Hematopoietic multipotent progenitor cell treated with erythropoietin and hydrocortisone succinate and interleukin-3 and kit ligand, for 4 days (in vitro differentiated cells): ENCODE data around the gene C1orf21.

Experiments
- DNase-seq: peaks from one replicate; pipeline ENCODE4 v3.0.0-alpha.2; 2015

C1orf21 gene

DNA sequence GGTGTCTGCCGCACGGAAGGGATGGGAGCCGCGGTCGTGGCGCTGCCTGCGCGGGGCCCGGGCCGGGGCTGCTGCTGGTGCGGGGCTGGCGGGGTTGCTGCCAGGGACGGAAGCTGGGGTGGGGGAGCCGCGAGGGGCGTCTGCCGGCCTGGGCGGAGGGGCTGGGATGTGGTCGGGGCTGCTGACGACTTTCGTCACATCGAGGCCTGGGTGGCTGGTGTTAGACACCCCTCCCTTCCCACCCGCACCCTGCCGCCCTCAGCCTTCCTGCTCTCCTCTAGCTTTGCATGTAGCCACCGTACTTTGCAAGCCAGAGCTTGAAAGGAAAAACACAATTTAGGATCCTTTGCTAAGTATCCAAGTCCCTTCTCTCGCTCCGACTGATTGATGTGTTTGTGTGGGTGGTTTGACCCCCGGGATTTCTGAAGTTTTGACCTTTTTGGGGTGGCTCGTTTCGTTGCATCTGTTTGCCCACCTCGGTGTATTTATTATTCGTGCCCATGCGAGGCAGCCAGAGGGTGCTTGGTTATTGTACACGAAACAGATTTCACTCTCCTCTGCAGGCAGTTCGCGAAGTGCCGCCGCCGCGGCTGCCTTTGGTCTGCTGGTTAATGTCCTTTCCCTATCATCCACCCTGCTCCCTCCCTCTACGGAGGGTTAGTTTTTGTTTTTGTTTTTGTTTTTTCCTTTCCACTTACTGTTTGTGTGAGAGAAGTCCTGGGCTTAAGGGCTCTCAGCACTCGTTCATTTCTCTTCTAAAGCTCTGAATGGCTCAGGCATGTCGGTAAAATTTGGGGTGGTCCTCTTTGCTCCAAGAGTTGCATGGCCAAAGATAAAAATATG lies 868 bp downstream of the C1orf21 start:
- DNase-seq = peak; percentile 72

DNA sequence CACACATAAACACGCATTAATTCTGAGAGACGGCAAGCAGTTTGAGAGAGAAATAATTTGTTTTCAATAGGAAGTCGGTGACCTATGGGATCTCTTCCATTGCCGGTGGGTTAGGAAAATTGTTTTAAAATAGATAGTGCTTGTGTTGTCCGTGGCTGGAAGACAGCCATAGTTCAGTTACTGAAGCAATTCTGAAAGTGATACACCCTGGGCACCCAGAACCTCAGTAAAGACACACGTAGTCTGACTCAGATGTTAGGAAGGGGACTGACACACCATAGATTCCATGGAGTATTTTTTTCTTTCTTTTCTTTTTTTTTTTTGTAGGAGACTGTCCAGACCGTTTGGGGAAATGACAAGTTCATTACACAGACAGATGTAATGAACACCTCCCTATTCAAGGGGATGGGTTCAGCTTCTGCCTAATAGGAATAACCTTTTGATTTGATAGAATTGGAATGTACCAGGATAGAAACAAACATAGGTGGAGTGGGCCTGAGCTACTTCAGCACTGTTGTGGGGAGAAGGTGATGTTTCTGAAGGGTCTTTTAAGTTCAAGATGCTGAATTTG lies 1.6 kb downstream of the C1orf21 start:
- peak; percentile 33 for DNase-seq

DNA sequence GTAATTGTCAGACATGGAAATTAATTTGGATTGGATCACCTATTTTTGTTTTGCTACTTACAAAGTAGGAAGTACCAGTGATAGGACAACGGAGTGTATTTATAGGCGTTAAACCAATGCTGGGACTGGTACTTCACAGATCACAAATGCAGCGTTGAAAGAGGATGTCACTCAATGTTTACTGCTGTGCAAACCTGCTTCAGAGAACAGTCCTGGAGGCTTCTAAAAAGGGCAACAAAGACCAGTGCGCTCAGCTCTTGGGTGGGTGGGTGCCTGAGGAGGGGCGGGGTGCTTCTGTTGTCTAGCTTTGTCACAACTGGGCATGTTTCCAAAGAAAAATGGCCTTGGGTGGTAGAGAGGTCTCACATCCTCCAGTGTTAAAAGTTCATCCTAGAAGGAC lies 2.1 kb downstream of the C1orf21 start:
- peak; percentile 64 for DNase-seq

DNA sequence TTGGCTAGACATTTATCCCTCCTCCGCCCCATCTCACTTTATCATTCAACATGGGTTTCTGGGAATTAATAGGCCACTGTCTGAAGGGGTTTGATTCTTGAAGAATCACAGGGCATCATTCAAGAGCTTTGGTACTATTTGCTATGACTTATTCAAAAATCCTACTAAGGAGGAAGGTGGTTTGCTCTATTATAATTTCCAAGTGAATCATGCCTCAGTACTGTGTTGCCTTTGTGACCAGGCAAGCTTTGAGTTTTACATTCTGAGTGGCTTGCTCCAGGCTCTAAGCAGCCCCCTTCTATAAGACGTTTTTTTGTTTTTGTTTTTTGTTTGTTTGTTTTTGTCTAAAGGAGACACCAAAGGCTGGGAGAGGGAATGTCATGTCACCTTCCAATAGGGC lies 2.6 kb downstream of the C1orf21 start:
- no peak for DNase-seq

DNA sequence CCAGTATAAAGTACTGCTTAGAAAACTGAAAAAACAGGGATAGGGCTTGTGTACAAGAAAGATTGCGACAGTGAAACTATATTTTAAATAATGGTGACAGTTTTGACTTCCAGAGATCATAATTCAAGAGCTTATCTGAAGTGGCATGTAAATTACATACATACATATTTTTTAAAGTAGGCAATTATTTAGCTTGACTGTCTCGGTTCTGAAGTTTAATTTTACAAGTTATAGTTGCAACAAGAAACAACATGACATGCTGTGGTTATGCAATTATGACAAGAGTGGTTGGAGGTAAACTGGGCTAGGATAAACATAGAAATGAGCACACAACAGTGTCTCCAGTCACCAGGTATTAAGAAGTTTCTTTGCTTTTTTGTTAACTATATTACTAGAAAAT lies 4.1 kb downstream of the C1orf21 start:
- no peak for DNase-seq

DNA sequence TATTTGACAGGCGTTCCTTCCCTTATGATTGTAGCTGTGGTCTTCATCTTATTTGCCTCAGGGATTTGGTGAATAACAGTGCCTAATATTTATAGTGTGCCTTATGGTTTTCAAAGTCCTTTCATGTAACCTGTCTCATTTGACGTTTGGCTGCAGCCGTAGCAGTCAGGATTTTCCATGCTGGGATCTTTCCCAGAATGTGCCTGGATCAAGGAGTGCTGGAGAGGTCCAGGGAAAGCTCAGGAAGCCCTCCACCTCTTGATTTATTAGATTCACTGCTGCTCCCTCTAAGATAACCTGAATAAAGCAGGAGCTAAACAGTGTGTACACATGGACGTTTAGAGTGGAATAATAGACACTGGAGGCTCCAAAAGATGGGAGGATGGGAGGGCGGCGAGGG lies 5.2 kb downstream of the C1orf21 start:
- no peak for DNase-seq

DNA sequence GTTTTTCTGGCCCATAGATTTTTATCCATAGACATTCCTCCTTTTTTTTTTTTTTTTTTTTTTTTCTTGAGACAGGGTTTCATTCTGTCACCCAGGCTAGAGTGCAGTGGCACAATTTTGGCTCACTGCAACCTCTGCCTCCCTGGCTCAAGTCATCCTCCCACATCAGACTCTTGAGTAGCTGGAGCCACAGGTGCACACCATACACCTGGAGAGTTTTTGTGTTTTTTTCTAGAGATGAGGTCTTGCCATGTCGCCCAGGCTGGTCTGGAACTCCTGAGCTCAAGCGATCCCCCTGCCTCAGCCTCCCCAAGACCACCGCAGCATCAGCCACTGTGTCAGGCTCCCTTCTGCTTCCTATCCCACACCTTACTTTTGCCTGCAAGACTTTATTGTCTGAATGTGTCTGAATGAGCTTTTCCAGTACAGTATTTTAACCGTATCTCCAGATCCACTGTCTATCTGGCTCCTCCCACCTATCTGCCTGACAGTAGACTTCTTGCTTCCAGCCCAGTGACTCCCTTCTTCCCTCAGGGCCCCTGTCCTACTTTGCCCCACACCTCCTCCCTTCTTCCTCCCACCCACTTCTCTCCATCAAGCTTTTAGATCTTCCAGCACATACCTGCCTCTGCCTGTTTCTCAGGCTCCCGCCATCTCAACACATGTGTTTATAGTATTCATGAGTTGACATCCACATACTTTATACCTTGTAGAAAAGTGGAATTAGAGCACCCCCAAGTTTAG lies 6.1 kb downstream of the C1orf21 start:
- no peak for DNase-seq

DNA sequence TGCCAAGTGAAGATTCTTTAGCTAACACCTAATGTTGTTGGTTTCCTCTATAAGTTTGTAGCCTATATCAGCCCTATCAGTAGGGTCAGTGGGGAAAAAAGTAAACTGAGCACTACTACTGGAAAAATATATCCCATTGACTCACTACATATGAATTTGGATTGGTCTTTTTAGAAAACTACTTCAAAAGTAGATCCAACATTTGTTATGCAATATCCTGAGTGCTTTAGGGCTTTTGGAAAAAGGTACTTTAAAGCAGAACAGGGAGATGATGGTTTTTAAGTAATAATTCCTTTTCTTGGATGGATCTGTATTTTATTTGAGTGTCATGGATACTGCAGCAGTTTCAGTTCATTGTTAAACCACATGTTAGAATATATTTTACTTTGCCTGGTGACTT lies 7.1 kb downstream of the C1orf21 start:
- DNase-seq = no peak

DNA sequence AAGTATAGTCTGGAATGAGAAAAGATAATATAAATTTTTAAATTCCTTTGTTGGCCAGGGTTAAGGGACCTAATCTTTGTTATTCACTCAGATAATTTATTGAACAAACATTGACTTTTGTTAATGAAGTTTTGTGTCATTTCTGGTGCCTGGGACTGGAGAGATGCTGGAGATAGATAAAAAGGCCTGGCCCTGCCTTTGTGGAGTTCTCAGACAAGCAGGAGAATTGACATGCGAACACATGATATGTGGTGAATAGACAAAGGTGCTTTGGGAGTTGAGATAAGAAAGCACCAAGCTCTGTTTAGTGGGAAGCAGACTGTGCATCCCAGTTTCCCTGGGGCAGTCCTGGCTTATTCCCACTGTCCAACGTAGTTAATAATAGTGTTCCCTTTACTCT lies 8.5 kb downstream of the C1orf21 start:
- no peak for DNase-seq

DNA sequence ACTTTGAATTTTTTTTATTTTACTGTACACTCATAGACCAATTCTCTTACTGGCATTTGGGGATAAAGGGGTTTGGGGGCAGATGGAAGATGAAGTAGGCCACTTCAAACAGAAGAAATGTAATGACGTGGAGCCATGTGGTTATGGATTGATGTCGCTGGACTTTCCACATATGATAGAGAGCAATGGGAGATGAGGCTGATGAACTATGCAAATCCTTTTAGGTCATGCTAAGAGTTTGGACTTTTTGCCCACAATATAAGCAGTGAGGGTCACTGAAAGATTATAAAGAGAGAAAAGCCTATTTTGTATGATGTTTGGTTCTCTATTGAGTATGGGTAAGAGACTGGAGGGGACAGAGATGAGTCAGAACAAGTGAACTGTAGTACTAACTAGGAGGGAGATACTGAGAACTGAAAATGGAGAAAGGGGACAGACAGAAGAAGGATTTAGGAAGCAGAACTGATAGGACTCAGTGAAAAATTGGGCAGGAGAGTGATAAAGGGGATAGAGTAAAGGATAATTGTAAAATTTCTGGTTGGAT lies 9.2 kb downstream of the C1orf21 start:
- DNase-seq = no peak

DNA sequence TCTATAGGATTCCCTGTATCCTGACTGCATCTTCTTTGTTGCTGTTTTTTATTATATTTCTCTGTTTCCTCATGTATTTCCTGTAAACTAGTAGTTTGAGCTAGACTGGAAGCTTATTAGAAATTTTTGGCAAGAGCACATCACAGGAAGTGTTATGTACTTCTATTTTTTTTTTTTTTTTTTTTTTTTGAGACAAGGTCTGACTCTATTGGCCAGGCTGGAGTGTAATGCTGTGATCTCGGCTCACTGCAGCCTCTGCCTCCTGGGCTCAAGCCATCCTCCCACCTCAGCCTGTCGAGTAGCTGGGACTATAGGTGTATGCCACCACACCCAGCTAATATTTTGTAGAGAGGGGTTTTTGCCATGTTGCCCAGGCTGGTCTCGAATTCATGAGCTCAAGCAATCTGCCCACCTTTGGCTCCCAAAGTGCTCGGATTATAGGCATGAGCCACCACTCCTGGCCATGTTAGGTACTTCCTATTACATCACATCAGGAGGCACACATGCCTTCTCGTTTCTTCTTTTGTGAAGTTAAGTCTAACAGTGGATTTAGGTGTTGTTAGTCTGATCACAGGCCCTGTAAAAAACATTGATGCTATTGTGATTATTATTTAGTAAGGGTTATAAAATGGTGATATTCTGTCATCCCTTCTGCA lies 12.5 kb downstream of the C1orf21 start:
- DNase-seq = no peak

DNA sequence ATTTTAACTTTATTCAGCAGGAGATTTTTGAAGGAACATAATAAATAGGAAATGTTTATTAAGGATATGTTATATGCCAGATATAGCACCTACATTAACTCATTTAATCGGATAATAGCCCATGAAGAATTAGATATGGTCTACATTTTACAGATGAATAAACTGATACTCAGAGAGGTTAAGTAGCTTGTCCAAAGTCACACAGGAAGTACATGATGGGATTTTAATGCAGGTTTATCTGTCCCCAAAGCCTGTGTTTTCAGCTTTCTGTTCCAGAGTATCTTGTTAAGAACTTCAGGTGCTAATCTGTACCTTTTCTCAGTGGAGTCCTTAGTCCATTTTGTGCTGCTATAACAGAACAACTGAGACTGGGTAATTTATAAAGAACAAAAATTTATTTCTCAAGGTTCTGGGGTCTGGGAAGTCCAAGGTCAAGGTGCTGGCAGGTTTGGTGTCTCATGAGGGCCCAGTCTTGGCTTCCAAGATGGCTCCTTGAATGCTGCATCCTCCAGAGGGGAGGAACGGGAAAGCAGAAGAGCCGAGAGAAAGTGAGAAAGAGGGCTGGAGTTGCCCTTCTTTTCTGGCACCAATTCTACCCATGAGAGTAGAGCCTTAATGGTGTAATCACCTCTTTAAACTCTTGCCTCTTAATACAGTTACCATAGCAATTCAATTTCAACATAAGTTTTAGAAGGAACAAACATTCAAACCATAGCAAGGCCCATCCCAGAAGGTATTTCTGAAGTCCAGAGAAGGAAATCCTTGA lies 17.3 kb downstream of the C1orf21 start:
- DNase-seq = no peak

DNA sequence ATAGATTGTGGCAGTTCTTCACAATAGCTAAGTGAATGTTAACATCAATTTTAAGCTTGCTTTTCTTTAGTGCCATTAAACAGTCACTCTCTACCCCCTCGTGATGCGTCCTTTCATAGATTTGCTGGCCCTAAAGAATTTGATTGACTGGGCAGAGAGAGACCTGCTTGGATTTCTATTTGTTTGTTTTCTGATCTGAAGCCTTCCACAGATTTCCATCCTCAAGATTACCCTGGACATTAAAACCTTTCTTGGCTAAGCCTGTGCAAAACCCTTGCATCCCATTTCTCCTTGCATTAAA lies 17.8 kb downstream of the C1orf21 start:
- no peak for DNase-seq

DNA sequence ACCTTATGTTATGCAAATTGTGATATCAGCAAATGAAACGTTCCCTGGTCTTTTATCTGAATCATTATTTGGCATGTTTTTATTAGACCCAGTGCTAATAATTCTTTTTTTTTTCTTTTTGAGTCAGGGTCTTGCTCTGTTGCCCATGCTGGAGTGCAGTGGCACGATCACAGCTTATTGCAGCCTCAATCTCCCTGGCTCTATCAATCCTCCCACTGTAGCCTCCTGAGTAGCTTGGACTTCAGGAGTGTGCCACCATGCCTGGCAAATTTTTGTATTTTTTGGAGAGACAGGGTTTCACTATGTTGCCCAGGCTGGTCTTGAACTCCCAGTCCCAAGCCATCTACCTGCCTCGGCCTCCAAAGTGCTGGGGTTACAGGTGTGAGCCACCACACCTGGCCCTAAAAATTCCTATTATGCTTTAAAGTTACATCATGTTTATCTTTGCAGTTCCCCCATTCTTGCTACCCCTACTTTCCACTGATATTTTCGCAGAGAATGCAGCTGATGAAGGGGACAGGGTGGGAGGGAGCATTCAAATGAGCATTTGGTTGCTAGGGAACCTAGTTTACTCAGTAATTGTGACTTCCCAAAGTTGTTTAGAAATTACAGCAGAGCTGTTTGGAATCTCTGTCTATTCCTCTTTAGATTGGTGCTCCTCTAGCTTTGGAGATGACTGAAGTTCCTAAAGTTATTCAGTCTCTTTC lies 18.4 kb downstream of the C1orf21 start:
- DNase-seq = no peak

DNA sequence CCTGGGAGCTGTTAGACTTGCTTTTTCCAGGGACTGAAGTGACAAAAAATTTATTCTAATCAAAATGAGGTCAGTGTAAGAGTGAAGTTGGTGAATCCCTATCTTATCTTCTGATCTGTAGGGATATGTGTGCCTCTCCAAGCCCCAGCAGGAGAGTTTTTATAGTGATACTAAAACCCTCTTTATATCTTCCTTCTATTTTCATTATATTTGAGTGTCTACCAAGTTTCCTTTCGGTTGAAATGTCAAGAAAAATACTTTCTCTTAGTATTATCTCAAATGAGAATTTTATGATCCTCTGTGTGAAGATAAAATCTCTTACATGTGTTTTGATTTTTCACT lies 18.9 kb downstream of the C1orf21 start:
- DNase-seq = no peak

DNA sequence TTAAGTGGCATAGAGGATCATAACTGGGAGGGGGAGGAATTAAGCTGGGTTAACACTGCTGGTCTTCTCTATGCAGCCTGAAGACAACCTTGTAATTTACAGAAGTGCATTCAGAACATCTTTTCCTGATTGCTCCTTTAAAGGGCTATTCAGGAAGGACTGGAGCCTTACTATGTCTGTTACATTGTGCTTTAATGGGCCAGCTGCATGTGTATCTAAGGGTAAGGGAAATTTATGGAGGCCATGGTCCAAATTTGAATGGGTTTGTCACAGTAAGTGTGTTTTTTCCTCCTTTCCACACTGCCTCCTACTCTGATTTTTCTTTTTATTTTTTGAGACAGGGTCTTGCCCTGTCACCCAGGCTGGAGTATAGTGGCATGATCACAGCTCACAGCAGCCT lies 19.6 kb downstream of the C1orf21 start:
- DNase-seq = no peak

DNA sequence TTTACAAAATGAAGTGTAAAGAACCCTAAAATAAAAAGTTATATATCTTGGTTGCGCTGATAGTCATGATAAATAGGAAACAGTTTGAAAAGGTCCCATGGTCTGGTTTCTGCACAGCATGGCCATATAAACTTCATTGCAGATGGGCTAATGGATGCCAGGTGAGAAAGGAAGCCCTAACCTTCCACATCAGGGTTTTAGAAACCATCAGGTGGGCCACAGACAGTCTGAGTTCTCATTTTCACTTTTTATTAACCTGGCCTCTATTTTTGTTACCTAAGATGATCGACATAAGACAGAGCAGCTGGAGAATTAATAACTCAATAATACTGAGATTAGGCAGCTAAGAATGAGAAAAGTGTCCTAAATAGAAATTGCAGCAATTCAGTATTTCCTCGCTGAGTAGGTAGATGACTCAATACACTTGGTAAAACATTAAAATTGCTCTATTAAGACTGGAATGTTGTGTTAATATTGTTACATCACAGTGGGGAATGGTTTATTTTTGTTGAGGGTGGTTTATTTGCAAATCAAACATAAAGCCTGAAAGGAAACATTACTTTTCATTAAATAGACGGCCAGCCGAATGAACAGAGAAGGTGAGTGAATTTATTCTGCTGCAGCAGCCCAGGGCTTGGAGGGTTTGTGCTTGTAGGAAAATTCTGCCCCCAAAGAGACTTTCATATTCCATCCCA lies 21.1 kb downstream of the C1orf21 start:
- no peak for DNase-seq

DNA sequence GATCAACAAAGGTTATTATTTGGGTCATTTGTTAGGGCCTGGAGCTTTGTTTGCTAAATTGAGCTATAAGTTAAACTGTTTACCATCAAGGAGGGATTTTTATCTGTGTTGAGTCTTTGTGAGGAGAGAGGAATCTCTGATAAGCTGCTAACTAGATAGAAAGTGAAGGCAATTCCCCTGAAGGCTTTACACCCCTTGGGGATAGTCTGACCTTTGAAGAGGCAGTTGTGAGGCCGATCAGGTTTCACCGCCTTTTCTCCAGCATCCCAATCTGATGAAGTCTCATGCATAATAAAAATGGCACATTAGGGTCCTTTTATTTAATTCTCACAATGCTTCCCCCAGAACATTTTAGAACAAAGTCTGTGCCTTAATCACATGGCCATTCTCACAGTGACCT lies 21.8 kb downstream of the C1orf21 start:
- DNase-seq = no peak

DNA sequence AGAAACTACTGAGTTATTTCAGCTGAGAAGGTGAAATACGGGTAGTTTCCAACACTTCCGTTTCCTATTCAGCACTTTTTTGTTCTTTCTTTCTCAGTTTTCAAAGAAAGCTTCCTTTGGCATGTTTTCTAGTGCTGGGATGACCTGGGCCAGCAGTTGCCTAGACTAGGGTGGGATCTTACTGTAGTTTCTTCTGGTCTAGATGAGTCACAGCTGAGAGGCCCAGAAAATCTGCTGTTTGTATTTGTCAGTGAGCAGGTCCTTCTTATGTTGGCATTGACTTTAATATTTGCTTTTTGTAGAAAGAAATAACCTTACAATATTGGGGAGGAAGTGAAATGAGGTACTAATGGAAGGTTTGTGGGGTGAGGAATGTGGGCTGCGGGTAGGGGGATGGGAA lies 22.2 kb downstream of the C1orf21 start:
- no peak for DNase-seq

DNA sequence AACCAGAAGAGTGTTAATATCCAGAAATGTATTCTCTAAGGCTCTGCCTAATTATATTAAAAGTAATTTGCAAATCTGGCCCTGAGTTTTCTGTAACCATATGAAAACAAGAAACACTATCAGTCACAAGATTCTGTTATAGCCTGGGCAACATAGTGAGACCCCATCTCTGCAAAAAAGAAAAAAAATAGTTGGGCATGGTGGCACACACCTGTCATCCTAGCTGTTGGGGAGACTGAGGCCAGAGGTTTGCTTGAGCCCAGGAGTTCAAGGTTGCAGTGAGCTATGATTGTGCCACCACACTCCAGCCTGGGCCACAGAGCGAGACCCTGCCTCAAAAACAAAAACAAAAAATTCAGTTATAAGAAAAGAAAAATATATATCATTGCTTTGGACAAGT lies 25.6 kb downstream of the C1orf21 start:
- DNase-seq = no peak

DNA sequence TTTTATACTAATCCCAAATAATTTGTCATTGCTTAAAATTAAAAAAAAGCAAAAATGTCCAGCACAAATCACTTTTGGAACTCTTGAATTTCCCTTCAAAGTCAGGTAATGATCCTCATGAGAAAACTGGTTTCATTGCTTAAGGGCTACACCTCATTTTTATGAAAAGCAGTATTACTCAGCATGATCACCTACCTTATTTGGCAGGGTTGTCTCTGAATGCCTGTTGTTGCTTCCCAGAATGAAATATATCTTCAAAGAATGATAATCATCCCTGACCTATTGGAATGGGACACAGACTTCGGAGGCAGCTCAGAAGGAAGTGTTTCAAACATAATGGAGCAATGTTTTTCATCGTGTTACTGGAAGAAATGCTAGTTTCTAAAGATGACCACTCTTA lies 29.7 kb downstream of the C1orf21 start:
- DNase-seq = no peak

DNA sequence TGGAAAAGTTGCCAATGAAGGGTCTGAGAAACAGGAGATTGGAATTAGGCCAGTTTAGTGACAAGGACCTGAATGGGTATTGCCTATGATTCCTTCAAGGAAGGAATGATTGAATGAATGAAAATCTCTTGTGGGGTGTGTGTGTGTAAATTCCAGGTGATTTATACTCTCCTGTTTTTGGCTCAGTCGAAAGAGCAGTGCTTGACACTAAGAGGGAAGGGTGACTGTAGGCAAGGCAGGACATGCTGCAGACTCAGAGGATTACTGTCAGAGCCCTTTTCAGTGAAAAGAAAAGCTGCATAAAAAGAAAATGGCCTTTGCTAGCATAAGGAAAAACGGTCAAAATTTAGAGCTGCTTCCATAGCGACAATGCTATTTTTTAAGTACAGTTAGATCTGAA lies 30.1 kb downstream of the C1orf21 start:
- no peak for DNase-seq
